Spinal cord (tissue), 10 donors: ENCODE measurements around the gene PNMA8C. TPM values are rescaled to one million over a fixed set of nuclear protein-coding genes. Genes with fewer than 3 reads are reported as not detected.
A peak's percentile ranks its signal among the peaks of the same experiment; 100 is the strongest.

Experiments
- DNase-seq, 6 donors: peaks; one replicate each; pipeline versions ENCODE4 v3.0.0 to v3.0.0-alpha.2; 2013 to 2015; ENCODE audit warnings: low spot score in 6 of 6, low read depth in 4 of 6
- H3K27ac ChIP-seq: one replicate; pipeline ENCODE4 v1.5.1; 2013; ENCODE audit warnings: low read depth, low read length, control low read depth
- H3K27me3 ChIP-seq: one replicate; pipeline ENCODE4 v1.6.1; 2013; ENCODE audit warnings: low read length; ENCODE audit not compliant: control insufficient read depth, insufficient read depth
- H3K36me3 ChIP-seq: one replicate; pipeline ENCODE4 v1.6.1; 2013; ENCODE audit warnings: low read length; ENCODE audit not compliant: control insufficient read depth, insufficient read depth
- H3K4me1 ChIP-seq: one replicate; pipeline ENCODE4 v1.6.1; 2013; ENCODE audit warnings: low read length; ENCODE audit not compliant: control insufficient read depth, insufficient read depth
- H3K4me3 ChIP-seq: one replicate; pipeline ENCODE4 v1.5.1; 2013; ENCODE audit warnings: low read depth, low read length, control low read depth
- H3K9me3 ChIP-seq: one replicate; pipeline ENCODE4 v1.6.1; 2013; ENCODE audit warnings: low read length; ENCODE audit not compliant: control insufficient read depth, insufficient read depth
- WGBS: methylation state at CpG from one replicate; pipeline ENCODE4 v1.1.5; 2013; ENCODE audit warnings: missing lambda C conversion rate; ENCODE audit not compliant: insufficient coverage; 5-methylcytosine and 5-hydroxymethylcytosine counted together
- polyA plus RNA-seq, 2 donors: library from polyadenylated mRNA; unstranded; fragments of 120-200 nt; gene quantifications; one replicate each; pipeline ENCODE4 v1.2.1, GENCODE V29; 2013; ENCODE audit not compliant: insufficient read length in 2 of 2
- total RNA-seq, 2 donors: library from RNA; depleted of rRNA in 1 of 2; stranded (reverse); fragments of 120-200 nt in 1 of 2; fragments of >200 nt in 1 of 2; gene quantifications; one replicate each; pipeline versions ENCODE4 v1.2.3 to v1.2.4, GENCODE V29; 2013 to 2014
- donor health status: healthy.

The PNMA8C gene
- total and polyA plus RNA-seq, 4 donors = 8.7 to 31.9 (median 22.4) TPM

GRCh38 chr19:46393456-46394401 lies 35.0 kb downstream of the PNMA8C start:
- no peak overlapping the region for H3K4me3 ChIP-seq
- H3K4me1 ChIP-seq = peaks cover 23% of the 10 kb centered on the region
- no peak for DNase-seq
- 83% methylated on average over 17 of the region's 21 CpGs for WGBS
- no peaks in the 10 kb centered on the region for H3K27me3 ChIP-seq
- peaks cover 42% of the 10 kb centered on the region for H3K36me3 ChIP-seq
- no peak overlapping the region for H3K27ac ChIP-seq
- no peaks in the 10 kb centered on the region for H3K9me3 ChIP-seq

- Histone ChIP-seq H3K4me3 (no peak overlapping the region), H3K27me3 (no peaks in the 10 kb centered on the region), H3K9me3 (no peaks in the 10 kb centered on the region), H3K27ac (no peak overlapping the region), H3K36me3 (peaks cover 50% of the 10 kb centered on the region), H3K4me1 (peaks cover 23% of the 10 kb centered on the region)
- WGBS = no CpG with 5 or more reads among the region's 4 CpGs
- DNase-seq = no peak
These were observed 35.9 kb downstream of the PNMA8C start for GRCh38 chr19:46392837-46393236.

DNA sequence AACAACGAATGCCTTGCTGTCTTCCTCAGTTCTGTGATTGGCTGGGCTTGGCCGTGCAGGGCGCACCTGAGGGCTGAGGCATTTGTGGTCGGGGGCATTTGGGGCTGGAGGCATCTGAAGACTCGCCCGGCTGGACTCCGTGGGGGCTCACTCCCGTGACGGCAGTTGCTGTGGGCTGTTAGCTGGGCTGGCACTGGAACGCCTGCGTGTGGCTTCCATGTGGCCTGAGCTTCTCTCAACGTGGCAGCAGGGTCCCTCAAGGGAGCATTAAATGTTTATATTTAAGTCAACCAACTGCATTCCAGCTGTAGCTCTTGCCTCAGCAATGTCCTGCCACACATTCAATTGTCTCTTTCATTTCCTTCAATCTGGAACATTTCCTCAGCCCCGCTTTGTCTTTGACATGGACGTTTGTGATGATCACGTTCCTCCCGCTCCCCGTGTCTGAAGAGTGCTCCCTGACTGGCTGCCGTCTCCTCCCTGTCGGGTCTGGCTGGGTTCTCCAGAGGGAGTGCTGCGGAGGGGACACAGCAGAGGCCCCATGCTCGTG lies 36.4 kb downstream of the PNMA8C start:
- Histone ChIP-seq H3K27me3 (no peaks in the 10 kb centered on the region), H3K9me3 (no peaks in the 10 kb centered on the region), H3K36me3 (peaks cover 56% of the 10 kb centered on the region), H3K4me1 (peaks cover 23% of the 10 kb centered on the region), H3K27ac (peak overlapping the region; percentile 61), H3K4me3 (no peak overlapping the region)
- WGBS = 41% methylated on average over 14 of the region's 21 CpGs
- peak in 1 of 6 donors; percentile 72 for DNase-seq

GRCh38 chr19:46391296-46392251 lies 37.2 kb downstream of the PNMA8C start:
- H3K36me3 ChIP-seq = peaks cover 63% of the 10 kb centered on the region
- H3K4me3 ChIP-seq = no peak overlapping the region
- DNase-seq = no peak
- peaks cover 23% of the 10 kb centered on the region for H3K4me1 ChIP-seq
- peak overlapping the region; percentile 61 for H3K27ac ChIP-seq
- WGBS = 78% methylated on average over 30 of the region's 33 CpGs
- no peaks in the 10 kb centered on the region for H3K27me3 ChIP-seq
- no peaks in the 10 kb centered on the region for H3K9me3 ChIP-seq

DNA sequence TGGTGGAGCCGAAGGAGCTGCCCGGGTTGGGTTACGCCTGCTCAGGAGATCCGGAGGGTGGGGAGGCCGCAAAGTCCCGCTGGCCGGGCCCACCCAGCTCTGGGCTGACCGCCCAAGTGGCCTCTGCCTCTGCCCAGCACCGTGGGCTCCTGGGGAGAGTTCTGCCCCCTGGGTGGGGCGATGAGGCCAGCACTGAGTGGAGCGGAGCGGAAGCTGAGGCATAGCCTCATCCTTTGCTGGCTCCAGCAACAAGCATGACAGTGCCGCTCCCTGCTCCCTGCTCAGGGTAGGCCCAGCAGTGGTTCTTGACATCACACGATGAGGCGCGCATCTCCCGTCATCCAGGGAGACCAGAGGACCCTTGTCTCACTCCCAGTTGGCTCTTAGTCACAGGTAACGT lies 37.9 kb downstream of the PNMA8C start:
- Histone ChIP-seq H3K4me1 (peaks cover 21% of the 10 kb centered on the region), H3K27ac (no peak overlapping the region), H3K4me3 (no peak overlapping the region), H3K9me3 (no peaks in the 10 kb centered on the region), H3K36me3 (peaks cover 70% of the 10 kb centered on the region), H3K27me3 (no peaks in the 10 kb centered on the region)
- 91% methylated on average over 18 of the region's 18 CpGs for WGBS
- DNase-seq = no peak

GRCh38 chr19:46390121-46390858 lies 38.4 kb downstream of the PNMA8C start:
- Histone ChIP-seq H3K36me3 (peaks cover 76% of the 10 kb centered on the region), H3K27me3 (no peaks in the 10 kb centered on the region), H3K27ac (no peak overlapping the region), H3K9me3 (no peaks in the 10 kb centered on the region), H3K4me3 (no peak overlapping the region), H3K4me1 (peaks cover 19% of the 10 kb centered on the region)
- no peak for DNase-seq
- WGBS = 95% methylated on average over 9 of the region's 16 CpGs

- 95% methylated on average over 20 of the region's 25 CpGs for WGBS
- Histone ChIP-seq H3K27ac (no peak overlapping the region), H3K4me1 (peaks cover 16% of the 10 kb centered on the region), H3K9me3 (no peaks in the 10 kb centered on the region), H3K36me3 (peaks cover 93% of the 10 kb centered on the region), H3K4me3 (no peak overlapping the region), H3K27me3 (no peaks in the 10 kb centered on the region)
- no peak for DNase-seq
These were observed 40.2 kb downstream of the PNMA8C start for GRCh38 chr19:46388311-46389095.

DNA sequence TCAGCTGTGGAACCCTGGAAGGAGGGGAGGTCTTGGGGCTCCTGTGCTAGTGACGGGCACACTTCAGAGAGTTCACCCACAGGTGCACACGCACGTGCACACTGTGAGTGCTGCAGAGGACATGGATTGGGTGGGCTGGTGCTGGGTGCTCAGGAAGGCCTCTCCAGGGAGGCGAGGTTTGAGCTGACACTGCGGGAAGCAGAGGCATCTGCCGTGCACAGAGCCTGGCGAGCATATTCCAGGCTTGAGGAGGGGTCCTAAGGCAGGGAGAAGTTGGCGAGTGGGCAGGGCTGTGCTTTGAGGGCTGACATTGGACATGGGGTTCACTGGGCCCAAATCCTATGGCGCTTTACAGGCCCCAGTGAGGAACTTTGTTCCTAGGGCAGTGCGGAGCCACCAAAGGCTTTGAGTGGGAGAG lies 41.0 kb downstream of the PNMA8C start:
- 98% methylated on average over 10 of the region's 10 CpGs for WGBS
- peaks cover 96% of the 10 kb centered on the region for H3K36me3 ChIP-seq
- no peak for DNase-seq
- no peaks in the 10 kb centered on the region for H3K27me3 ChIP-seq
- H3K9me3 ChIP-seq = no peaks in the 10 kb centered on the region
- no peak overlapping the region for H3K27ac ChIP-seq
- H3K4me3 ChIP-seq = no peak overlapping the region
- H3K4me1 ChIP-seq = peaks cover 16% of the 10 kb centered on the region
